Stimulated activated effector memory CD8-positive, alpha-beta T cell treated with anti-CD3 and anti-CD28 coated beads, Interleukin-12 subunit alpha, Interleukin-12 subunit beta, amount 100 ng/mL, for 72 hours (primary cell): ENCODE data around the gene DYNC1I2.

Source experiments
- ATAC-seq: fragments of 150-1000 bp; cut with Tn5 transposase; 2 replicates; pipeline ENCODE4 v1.10.0; 2021
- DNase-seq, 2 donors: peaks; one replicate each; pipeline ENCODE4 v3.0.0; 2021 to 2022; ENCODE audit warnings: low spot score in 2 of 2
- H3K27ac Mint-ChIP-seq: one replicate; pipeline ENCODE4 v1.8.0; 2022; ENCODE audit warnings: mild to moderate bottlenecking, mixed read lengths
- H3K36me3 Mint-ChIP-seq: one replicate; pipeline ENCODE4 v1.8.0; 2022; ENCODE audit warnings: mild to moderate bottlenecking, mixed read lengths
- H3K4me1 Mint-ChIP-seq: one replicate; pipeline ENCODE4 v1.8.0; 2022; ENCODE audit warnings: mixed read lengths
- H3K4me3 Mint-ChIP-seq: one replicate; pipeline ENCODE4 v1.8.0; 2022; ENCODE audit warnings: mild to moderate bottlenecking, mixed read lengths
- H3K9me3 Mint-ChIP-seq: one replicate; pipeline ENCODE4 v1.8.0; 2022; ENCODE audit warnings: mixed read lengths

The DYNC1I2 gene

GRCh38 chr2:171687287-171688128, at the start of gene DYNC1I2:
TSS of gene DYNC1I2 (plus strand) at chr2:171687469. CDS start at chr2:171690156, 2,687 bp downstream.
- Mint-ChIP-seq H3K27ac (peak within 1 kb of the TSS; percentile 89), H3K9me3 (no peaks in the 10 kb centered on the region), H3K36me3 (peaks cover 37% of the 10 kb centered on the region), H3K4me3 (peak within 1 kb of the TSS; percentile 86), H3K4me1 (no peaks in the 10 kb centered on the region)
- peak; percentile 82 for ATAC-seq
- peak; percentile 49 to 83 for DNase-seq

DNA sequence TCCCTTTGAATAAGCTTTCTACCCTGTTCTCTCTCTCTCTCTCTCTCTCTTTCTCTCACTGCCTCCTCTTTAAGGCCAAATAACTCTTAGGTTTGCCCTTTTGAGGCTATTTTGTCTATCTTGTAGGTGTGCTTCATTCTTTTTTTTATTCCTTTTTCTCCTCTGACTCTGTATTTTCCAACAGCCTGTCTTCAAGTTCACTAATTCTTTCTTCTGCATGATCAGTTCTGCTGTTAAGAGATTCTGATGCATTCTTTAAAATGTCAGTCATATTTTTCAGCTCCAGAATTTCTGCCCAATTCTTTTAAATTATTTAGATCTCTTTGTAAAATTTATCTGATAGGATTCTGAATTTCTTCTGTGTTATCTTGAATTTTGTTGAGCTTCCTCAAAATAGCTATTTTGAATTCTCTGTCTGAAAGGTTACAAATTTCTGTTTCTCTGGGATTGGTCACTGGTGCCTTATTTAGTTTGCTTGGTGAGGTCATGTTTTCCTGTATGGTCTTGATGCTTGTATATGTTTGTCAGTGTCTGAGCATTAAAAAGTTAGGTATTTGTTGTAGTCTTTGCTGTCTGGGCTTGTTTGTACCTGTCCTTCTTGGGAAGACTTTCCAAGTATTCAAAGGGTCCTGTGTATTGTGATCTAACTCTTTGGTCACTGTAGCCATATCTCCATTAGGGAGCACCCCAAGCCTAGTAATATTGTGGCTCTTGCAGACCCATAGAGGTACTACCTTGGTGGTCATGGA, 35.4 kb upstream of the DYNC1I2 start:
- Mint-ChIP-seq H3K36me3 (no peaks in the 10 kb centered on the region), H3K4me3 (no peak overlapping the region), H3K27ac (no peak overlapping the region), H3K4me1 (no peaks in the 10 kb centered on the region), H3K9me3 (peaks cover 6% of the 10 kb centered on the region)
- ATAC-seq (no peak), DNase-seq (no peak)

GRCh38 chr2:171652416-171652785, 34.9 kb upstream of the DYNC1I2 start:
- Mint-ChIP-seq H3K27ac (no peak overlapping the region), H3K36me3 (no peaks in the 10 kb centered on the region), H3K9me3 (peaks cover 6% of the 10 kb centered on the region), H3K4me1 (no peaks in the 10 kb centered on the region), H3K4me3 (no peak overlapping the region)
- peak; percentile 80 for ATAC-seq
- DNase-seq, result no peak

DNA sequence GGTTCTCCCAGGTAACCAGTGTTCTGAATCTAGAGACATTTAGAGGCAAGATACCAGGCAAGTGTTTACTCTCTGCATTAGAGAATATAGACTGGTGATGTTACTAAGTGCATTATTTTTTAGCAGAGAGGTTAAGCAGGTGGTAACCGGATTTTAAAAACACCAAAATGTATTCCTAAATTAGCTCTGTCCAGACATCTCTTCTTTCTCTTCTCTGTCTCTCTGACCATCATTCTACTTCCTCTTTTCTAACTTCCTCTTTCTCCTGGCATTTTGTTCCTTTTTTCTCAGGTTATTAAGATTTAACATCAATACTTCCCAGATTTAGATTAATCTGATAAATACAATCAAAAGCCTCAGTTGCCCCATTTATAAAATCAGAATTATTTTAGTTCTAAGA, 31.7 kb upstream of the DYNC1I2 start:
- H3K9me3 Mint-ChIP-seq, result peaks cover 6% of the 10 kb centered on the region
- H3K36me3 Mint-ChIP-seq, result no peaks in the 10 kb centered on the region
- no peaks in the 10 kb centered on the region for H3K4me1 Mint-ChIP-seq
- ATAC-seq (no peak), DNase-seq (no peak)
- H3K27ac Mint-ChIP-seq, result no peak overlapping the region
- H3K4me3 Mint-ChIP-seq, result no peak overlapping the region

- Mint-ChIP-seq H3K27ac (no peak overlapping the region), H3K4me1 (no peaks in the 10 kb centered on the region), H3K36me3 (no peaks in the 10 kb centered on the region), H3K9me3 (no peaks in the 10 kb centered on the region), H3K4me3 (no peak overlapping the region)
- ATAC-seq, result no peak
- no peak for DNase-seq
These were observed 20.2 kb upstream of the DYNC1I2 start for GRCh38 chr2:171667041-171667440.

- Mint-ChIP-seq H3K4me1 (no peaks in the 10 kb centered on the region), H3K36me3 (no peaks in the 10 kb centered on the region), H3K27ac (no peak overlapping the region), H3K4me3 (no peak overlapping the region), H3K9me3 (no peaks in the 10 kb centered on the region)
- DNase-seq (no peak), ATAC-seq (no peak)
These were observed 19.1 kb upstream of the DYNC1I2 start for GRCh38 chr2:171668183-171668582.

- H3K36me3 Mint-ChIP-seq, result no peaks in the 10 kb centered on the region
- H3K4me1 Mint-ChIP-seq, result no peaks in the 10 kb centered on the region
- DNase-seq (no peak), ATAC-seq (no peak)
- H3K9me3 Mint-ChIP-seq, result no peaks in the 10 kb centered on the region
- no peak overlapping the region for H3K27ac Mint-ChIP-seq
- no peak overlapping the region for H3K4me3 Mint-ChIP-seq
These were observed 18.1 kb upstream of the DYNC1I2 start for GRCh38 chr2:171669121-171669520.

GRCh38 chr2:171670655-171671054, 16.6 kb upstream of the DYNC1I2 start:
- Mint-ChIP-seq H3K9me3 (no peaks in the 10 kb centered on the region), H3K4me3 (no peak overlapping the region), H3K27ac (no peak overlapping the region), H3K36me3 (no peaks in the 10 kb centered on the region), H3K4me1 (no peaks in the 10 kb centered on the region)
- ATAC-seq, result no peak
- no peak for DNase-seq

- Mint-ChIP-seq H3K9me3 (no peaks in the 10 kb centered on the region), H3K36me3 (no peaks in the 10 kb centered on the region), H3K27ac (no peak overlapping the region), H3K4me1 (no peaks in the 10 kb centered on the region), H3K4me3 (no peak overlapping the region)
- ATAC-seq (no peak), DNase-seq (no peak)
These were observed 15.4 kb upstream of the DYNC1I2 start for GRCh38 chr2:171671867-171672266.

GRCh38 chr2:171673905-171674304, 13.4 kb upstream of the DYNC1I2 start:
- Mint-ChIP-seq H3K27ac (no peak overlapping the region), H3K9me3 (no peaks in the 10 kb centered on the region), H3K4me3 (no peak overlapping the region), H3K36me3 (no peaks in the 10 kb centered on the region), H3K4me1 (no peaks in the 10 kb centered on the region)
- no peak for ATAC-seq
- no peak for DNase-seq

DNA sequence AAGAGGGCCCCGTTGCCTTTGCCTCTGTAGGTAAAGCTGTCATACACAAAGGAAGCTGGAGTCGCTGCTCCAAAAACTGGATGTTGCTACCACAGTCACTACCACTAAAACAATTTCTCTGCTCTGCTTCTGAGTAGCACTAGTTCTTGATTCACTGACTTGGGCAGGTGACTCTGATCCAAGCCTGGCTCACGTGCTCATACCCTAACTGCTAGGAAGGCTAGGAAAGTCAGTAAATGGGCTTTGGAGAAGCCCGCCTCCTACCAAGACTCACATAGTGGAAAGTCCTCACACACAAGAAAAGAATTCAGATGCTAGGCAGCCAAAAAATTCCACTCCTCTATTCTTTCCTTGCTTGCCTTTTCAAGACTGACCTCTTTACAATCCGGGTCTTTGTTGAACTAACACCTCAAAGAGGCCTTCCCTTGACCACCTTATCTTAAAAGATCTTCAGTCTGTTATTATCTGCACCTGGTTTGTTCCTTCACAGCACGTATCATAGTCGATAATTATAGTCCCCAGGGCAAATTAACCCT, 11.4 kb upstream of the DYNC1I2 start:
- H3K36me3 Mint-ChIP-seq, result no peaks in the 10 kb centered on the region
- no peak for DNase-seq
- no peaks in the 10 kb centered on the region for H3K9me3 Mint-ChIP-seq
- no peak overlapping the region for H3K4me3 Mint-ChIP-seq
- H3K27ac Mint-ChIP-seq, result no peak overlapping the region
- no peak for ATAC-seq
- H3K4me1 Mint-ChIP-seq, result no peaks in the 10 kb centered on the region

DNA sequence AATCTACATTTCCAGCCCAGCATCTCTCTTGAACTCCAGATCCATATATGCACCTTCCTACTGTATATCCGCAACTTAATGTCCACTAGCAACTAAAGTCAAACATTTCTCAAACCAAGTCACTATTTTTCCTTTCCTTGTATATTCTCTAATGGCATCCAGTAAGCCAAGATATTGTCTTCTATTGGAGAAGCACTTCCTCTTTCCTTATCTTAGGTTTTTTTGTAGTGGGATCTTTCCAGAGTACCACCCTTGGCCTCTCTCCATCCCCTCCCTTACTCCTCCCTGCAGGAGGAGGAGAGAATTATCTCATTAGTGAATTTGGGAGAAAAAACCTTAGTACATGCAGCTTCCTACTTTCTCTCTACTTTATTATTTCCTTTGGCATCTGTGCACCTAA, 8.7 kb upstream of the DYNC1I2 start:
- no peaks in the 10 kb centered on the region for H3K9me3 Mint-ChIP-seq
- no peak for ATAC-seq
- H3K36me3 Mint-ChIP-seq, result no peaks in the 10 kb centered on the region

DNA sequence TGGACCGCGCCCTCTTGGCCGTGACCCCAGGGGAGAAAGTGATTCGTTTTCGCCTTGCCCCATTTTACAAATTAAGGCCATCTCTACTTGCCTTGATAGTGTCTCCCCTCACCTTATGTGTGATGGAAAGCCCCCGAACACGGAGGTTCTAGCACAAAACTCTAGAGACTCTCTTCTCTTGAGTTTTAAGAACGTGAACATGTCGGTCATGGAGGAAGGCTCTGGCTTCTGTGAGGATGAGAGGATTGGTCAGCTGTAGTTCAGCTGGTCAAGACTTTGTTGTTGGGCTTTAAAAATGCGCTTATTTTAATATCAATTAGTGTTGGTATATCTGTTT, 828 bp downstream of the DYNC1I2 start:
- H3K4me1 Mint-ChIP-seq, result no peaks in the 10 kb centered on the region
- H3K36me3 Mint-ChIP-seq, result peaks cover 43% of the 10 kb centered on the region
- no peaks in the 10 kb centered on the region for H3K9me3 Mint-ChIP-seq
- H3K27ac Mint-ChIP-seq, result peak overlapping the region; percentile 89
- ATAC-seq (peak; percentile 52), DNase-seq (no peak)
- peak overlapping the region; percentile 86 for H3K4me3 Mint-ChIP-seq

More for the DNA sequence above, 8.7 kb upstream of the DYNC1I2 start:
- no peaks in the 10 kb centered on the region for H3K4me1 Mint-ChIP-seq
- no peak overlapping the region for H3K4me3 Mint-ChIP-seq
- no peak overlapping the region for H3K27ac Mint-ChIP-seq
- no peak for DNase-seq

DNA sequence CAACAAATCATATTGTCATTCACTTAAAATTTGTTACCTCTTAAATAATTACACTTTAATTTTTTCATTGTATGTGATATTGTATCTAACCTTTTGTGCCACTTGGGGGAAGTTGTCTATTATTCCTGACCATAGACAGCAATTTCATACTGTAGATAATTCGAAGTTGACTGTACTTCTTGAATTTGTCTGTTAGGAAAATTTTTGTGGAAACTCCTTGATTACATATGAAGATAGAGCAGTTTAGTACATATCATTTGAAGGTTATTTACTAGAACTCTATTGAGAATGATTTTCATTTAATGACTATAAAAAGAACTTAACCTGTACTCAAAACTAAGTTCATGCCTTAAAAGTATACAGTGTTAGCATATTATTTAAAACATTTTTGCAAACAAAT, 5.1 kb downstream of the DYNC1I2 start:
- no peaks in the 10 kb centered on the region for H3K4me1 Mint-ChIP-seq
- no peaks in the 10 kb centered on the region for H3K9me3 Mint-ChIP-seq
- ATAC-seq, result no peak
- no peak overlapping the region for H3K27ac Mint-ChIP-seq
- peaks cover 79% of the 10 kb centered on the region for H3K36me3 Mint-ChIP-seq
- H3K4me3 Mint-ChIP-seq, result no peak overlapping the region
- no peak for DNase-seq

DNA sequence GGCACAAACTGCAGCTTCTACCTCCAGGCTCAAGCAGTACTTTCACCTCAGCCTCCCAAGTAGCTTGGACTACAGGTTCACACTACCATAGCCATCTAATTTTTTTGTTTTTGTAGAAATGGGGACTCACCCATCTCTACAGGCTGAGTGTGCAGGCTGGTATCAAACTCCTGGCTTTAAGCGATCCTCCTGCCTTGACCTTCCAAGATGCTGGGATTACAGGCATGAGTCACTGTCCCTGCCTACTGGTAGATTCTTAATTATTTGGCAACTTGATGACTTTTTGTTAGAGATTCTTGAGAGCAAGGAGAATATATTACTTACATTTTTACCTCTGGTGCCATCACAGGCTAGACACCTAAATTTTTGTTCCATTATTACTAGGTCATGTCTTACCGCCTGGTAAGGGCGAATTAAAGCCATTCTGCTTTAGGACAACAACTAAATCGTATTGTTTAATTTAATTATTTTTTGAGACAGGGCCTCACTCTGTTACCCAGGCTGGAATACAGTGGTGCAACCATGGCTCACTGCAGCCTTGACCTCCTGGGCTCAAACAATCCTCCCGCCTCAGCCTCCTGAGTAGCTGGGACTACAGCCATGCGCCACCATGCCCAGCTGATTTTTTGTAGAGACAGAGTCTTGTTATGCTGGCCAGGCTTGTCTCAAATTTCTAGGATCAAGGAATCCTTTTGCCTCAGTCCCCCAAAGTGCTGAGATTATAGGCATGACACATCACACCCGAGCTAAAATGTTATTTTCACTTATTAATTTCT, 15.7 kb downstream of the DYNC1I2 start:
- ATAC-seq, result no peak
- Mint-ChIP-seq H3K4me3 (no peak overlapping the region), H3K36me3 (peaks cover 39% of the 10 kb centered on the region), H3K27ac (no peak overlapping the region), H3K4me1 (peaks cover 5% of the 10 kb centered on the region), H3K9me3 (no peaks in the 10 kb centered on the region)
- DNase-seq, result no peak
